HepG2 (cell line): ENCODE measurements around the gene ASB4. TPM values are rescaled to one million over a fixed set of nuclear protein-coding genes. Genes with fewer than 3 reads are reported as not detected.

Experiments
- RARA ChIP-seq: IDR thresholded peaks from 2 replicates; pipeline ENCODE4 v1.6.1; 2016; ENCODE audit warnings: missing genetic modification reagents, missing compliant biosample characterization
- ZBTB40 ChIP-seq, 2 experiments: fragments of 450-650 bp in 1 of 2; sonication (generic) in 1 of 2; formaldehyde crosslinking in 1 of 2; IDR thresholded peaks; 2 replicates each; pipeline versions ENCODE4 v1.6.1 to v1.8.0; 2016 to 2022; ENCODE audit warnings: antibody characterized with exemption in 1 of 2, mild to moderate bottlenecking in 1 of 2, missing genetic modification reagents in 1 of 2
- ZFY ChIP-seq: sonication (generic); formaldehyde crosslinking; IDR thresholded peaks from 2 replicates; pipeline ENCODE4 v1.4.0; 2020; ENCODE audit warnings: missing genetic modification reagents
- ZNF704 ChIP-seq: sonication (generic); formaldehyde crosslinking; IDR thresholded peaks from 2 replicates; pipeline ENCODE4 v1.8.1; 2023; ENCODE audit warnings: mild to moderate bottlenecking, inconsistent platforms, moderate library complexity, missing genetic modification reagents, borderline replicate concordance
- polyA plus RNA-seq, 8 experiments: library from polyadenylated mRNA; depleted of rRNA in 3 of 8; stranded (reverse) in 7 of 8; unstranded in 1 of 8; fragments of >200 nt; fragmentation: Illumina TruSeq in 4 of 8; extraction: Trizol in 4 of 8; gene quantifications; 2 replicates each; pipeline versions ENCODE4 v1.2.1 to v1.2.3, GENCODE V29; 2011 to 2016; ENCODE audit warnings: low read depth in 4 of 8, missing spikeins in 1 of 8, mixed read lengths in 1 of 8; ENCODE audit not compliant: insufficient read depth in 1 of 8
- total RNA-seq, 5 experiments: library from RNA; depleted of rRNA; stranded (reverse); fragments of >200 nt; fragmentation: Illumina TruSeq; extraction: Trizol; gene quantifications; 2 replicates each; pipeline ENCODE4 v1.2.3, GENCODE V29; 2016; ENCODE audit warnings: low read depth in 1 of 5

Gene ASB4
- total and polyA plus RNA-seq, 2 of the 13 experiments (the other 11 are each of a cell fraction or from before 2014, with no cell fraction given), result 1.1 to 4.0 TPM

GRCh38 chr7:95502403-95502802 lies 16.7 kb downstream of the ASB4 start (continued):
- TF ChIP-seq ZBTB40 (IDR thresholded peaks at IDR 0.05), result no peak
- no peak for TF ChIP-seq ZBTB40 (CRISPR knock-in tag; IDR thresholded peaks at IDR 0.05)
- no peak for TF ChIP-seq RARA (CRISPR knock-in tag)
- TF ChIP-seq ZNF704 (CRISPR knock-in tag), result no peak
- no peak for TF ChIP-seq ZFY (CRISPR knock-in tag)
- TF ChIP-seq, all 625 proteins: peak for 0
